Activated CD8-positive, alpha-beta memory T cell treated with anti-CD3 and anti-CD28 coated beads, Interleukin-2, amount 50 U/mL, for 24 hours (primary cell): ENCODE data around the gene CSGALNACT2.

Source experiments
- DNase-seq: peaks from one replicate; pipeline ENCODE4 v3.0.0-alpha.2; 2020; ENCODE audit errors: extremely low read depth

CSGALNACT2 gene

DNA sequence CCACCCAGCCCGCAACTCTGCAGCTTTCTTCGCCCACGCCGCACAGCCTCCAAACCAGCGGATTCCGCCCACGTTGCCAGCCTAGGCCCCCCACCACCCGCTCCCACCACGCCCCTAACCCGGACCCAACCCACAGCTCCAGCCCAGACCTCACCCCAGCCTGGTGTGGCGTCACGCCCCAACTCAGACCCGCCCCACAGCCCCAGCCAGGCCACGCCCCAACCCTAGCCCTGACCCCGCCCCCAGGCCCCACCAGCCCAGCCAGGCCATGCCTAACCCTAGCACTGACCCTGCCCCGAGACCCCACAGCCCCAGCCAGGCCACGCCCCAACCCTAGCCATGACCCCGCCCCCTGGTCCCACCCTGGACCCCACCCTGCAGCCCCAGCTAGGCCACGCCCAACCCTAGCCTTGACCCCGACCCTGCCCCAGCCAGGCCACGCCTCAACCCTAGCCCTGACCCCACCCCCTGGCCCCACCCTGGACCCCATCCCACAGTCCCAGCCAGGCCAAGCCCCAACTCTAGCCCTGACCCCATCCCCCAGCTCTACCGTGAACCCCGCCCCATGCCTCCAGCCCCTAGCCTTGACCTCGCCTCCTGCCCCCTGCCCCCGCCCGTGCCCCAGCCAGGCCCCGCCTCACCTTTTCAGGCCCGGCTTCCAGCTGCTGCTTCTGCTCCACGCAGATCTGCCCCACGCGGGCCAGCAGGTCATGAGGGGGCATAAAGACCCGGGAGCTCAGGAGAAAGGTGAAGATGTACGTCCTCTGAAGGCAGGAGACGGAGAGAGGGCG is 64.6 kb downstream of the CSGALNACT2 start:
- no peak for DNase-seq

DNA sequence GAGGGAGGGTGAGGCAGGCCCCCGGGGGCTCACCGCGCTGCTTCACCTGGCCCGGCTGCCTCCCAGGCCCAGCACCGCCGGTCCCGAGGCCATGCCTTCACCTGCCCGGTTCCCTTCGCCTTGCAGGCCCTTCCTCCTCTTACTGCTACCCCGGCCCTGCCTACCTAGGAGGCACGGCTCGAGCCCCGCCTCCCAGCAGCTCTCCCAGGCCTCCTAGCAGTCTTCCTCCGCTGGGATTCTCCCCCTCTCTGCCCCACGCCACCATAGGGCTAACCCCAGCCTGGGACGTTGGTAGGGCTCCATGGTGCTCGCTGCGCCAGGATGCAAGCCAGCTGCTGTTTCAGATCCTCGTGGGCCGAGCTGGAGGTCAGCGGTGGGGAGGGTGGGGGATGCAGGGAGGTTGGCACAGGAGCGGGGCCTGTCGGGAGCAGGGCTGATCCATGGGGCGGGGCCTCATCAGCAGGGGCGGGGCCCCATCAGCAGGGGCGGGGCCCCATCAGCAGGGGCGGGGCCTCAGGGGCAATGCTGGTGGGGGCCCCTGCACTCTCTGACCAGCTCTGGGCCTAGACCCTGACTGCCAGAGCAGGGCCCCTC is 65.3 kb downstream of the CSGALNACT2 start:
- no peak for DNase-seq

DNA sequence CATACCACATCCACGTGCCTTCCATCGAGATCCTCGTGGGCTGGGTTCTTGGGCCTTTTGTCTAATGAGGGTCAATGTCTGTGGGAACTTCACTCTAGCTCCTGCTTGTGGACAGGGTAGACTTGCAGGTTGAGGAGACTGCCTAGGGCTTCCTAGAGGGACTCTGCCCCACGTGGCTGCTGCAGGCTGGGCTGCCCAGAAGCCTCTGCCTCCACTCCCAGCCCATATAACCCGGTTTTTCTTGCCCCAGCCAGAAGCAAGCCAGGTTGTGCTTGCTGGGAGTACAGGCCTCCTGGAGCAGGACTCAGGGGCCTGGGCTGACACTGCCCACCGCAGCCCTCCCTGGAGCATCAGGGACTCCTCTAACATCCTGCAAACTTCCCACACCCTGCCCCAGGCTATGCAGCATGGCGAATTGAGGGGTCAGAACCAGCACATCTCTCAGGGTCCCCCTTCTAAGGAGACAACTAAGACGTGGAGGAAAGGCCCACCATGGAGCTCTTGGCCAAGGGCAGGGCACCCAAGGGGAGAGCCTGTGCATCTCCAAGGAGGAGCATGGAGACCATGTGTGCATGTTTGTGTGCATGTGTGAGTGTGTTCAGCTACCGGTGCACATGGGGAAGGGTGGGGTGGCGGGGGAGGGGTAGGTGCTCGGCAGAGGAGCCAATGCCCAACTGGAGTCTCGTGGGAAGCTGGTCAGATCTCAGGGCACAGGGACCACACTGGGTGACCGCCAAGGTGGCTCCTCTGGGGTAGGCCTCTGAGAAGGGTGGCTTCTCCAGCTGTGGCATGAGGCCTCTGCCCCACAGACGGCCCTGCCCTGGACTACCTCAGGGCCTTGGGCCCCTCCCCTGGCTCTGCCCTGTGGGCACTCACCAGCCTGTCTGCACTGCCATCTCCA is 66.0 kb downstream of the CSGALNACT2 start:
- DNase-seq, result no peak

DNA sequence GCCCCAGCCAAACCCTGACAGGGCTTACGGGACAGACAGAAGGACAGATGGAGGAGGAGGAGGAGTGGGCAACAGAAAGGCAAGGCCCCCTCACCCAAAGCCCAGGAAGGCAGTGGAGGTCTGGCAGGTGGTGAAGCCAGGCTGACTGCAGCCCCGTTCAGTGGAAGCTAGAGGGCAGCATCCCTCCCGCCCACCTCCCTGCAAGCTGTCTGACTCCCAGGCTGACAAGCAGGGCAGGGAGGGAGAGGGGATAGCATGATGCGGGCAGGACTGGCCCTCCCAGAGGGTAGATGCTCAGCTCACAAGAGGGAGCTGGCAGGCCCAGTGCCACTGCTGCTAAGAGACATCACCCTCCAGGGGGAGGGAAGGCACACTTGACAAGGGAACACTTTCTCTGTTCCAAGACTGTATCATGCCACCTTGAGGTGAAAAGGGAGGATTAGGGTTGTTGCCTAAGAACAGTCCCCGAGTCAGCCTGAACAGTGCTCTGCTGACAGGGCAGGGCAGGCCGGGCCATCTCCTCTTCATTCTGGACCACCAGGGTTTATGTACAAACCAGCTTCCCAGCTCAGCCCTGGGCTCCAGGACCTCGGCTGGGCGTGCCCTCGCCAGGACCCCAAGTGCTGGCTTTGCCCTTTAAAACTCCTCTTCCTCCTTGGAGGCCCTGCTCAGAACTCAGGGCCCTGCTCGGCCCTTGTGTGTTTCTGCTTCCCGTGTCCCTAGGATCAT is 66.9 kb downstream of the CSGALNACT2 start:
- DNase-seq, result no peak

DNA sequence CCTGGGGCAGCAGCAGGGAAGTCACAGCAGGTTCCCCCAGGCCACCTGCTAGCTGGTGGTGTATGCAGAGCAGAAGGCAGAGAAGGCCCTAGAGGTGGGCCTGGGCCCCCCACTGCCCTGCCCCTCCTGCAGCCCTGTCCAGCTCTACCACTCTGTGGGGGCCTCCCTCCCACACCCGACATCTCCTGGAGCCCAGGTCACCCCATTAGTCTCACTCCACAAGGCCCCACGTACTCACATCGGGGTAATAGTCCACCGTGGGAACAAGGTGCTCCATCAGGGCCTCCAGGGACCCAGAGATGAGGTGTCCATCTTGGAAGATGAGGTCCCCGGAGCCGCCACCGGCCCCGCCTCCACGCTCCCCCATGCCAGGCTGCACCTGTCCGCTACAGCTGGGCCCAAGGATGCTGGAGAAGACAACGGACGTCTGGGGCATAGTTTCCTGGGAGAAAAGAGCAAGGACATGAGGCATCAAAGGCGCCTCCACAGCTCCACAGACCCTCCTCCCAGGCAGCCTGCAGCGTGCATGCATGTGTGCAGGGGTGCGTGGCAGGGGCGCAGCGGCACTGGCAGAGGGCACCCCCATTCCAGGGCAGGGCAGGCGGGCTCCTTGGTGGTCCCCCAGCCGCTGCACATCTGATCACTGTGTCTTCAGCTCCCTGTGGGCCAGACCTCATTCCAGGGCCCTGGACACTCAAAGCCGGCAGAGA is 67.6 kb downstream of the CSGALNACT2 start:
- DNase-seq, result no peak

DNA sequence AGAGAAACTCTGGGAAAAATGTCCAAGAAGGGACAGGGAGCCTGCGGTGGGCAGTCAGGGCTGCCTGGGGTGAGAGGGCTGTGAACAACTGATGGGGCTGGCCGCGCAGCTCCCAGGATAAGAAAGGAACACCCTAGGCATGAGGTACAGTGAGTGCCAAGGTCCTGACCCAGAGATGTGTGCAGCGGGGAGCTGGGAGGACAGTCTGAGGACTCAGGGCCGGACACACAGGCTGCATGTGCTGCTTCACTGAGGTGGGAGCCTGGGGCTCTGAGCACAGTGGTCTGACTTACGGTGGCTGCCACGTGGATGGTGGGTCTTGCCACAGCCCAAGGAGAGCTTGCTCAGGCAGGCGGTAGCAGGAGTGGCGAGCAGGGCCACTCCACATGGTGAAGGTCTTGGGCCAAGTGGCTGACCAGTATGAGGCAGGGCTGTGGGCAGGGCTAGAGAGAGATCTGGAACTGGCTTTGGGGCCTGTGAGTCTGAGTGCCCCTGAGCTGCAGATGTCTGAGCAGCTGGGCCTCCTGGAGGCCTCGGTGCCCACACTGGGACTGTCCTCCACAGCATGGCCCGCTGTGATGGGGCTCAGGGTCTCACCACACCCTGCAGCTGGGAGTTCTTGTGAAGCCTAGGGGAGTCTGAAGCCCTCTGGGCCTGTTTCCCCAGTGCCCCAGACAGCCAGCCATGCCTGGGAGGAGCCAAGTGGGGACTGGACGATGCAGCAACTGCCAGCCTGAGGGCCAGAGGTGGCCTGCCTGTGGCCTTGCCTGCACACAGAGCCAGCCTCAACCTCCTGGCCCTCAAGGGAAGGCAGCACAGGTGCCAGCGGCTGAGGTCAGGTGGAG is 68.4 kb downstream of the CSGALNACT2 start:
- no peak for DNase-seq

DNA sequence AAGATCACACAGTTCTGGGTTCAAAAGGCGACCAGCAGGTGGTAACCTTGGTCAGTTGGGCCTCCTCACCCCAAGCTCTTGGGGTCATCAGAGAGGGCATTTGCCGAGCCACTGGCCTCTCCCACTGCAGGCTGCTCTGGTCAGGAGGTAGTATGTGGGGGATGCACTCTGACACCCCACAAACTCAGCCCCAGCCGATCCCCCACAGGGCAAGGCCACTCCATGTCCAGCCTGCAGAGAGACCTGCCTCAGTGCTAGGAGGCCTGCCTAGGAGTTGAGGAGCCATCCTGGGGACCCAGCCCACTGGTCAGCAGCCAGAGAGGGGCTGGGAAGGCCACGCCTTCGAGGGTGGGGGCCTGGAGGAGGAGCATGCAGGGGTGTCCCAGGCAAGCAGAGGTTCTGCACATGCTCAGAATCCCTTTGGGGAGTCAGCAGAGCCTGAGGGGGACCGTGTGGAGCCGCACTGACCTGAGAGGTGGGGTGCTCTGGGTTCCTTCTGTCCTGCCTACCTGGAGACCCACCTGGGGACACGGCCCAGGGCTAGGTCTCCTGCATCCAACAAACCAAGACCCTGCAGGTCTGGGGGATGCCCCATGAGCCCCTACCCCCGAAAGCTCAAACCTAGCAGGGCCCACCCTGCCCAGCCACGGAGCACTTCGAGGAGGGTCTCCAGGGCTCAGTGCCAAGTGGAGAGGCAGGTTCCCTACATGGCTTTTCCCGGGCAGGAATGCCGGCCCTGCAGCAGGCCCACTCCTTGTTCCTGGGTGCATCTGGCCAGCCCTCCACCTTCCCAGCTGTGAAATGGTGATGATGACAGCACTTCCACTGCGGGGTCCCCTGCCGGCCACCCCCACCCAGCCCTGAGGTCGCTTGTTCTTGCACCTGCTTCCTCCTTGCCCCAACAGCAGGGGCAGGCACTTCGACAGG is 70.2 kb downstream of the CSGALNACT2 start:
- DNase-seq, result no peak

DNA sequence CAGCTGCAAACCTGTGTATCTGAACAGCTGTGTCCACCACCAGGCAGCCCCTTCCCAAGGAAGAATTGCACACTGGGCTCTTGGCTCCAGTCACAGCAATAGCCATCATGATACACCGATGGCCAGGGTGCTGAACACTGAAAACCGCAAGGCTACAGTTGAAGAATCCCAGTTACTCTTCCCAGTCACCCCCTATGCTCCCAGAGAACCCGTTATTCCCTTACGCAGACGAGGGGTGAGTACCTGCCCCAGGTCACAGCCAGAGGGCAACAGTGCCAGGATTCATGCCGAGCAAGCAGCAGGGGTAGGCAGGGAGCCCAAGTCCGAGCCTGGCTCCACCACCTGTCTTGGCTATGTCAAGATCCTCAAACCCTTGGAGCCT is 70.8 kb downstream of the CSGALNACT2 start:
- DNase-seq, result no peak

DNA sequence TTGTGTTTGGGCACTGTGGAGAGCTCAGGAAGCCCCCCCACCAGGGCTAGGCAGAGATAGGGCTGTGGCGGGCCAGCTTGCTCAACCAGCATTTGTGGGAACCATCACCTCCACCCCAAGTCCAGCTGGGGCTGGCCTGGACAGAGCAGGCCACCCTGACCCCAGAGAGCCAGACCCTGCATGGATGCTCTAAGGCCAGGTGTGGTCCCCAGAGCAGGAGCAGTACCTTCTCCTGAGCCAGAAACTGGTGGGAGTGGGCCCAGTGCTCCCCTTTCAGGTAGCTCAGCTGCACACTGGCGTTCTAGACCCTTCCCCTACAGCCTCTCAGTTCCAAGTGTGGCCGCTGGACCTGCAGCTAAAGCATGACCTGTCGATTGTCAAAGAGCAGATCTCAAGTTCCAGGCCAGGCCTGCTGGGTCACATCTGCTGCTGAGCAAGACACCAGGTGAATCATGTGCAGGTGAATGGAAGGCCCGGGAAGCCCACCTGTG is 71.5 kb downstream of the CSGALNACT2 start:
- no peak for DNase-seq

DNA sequence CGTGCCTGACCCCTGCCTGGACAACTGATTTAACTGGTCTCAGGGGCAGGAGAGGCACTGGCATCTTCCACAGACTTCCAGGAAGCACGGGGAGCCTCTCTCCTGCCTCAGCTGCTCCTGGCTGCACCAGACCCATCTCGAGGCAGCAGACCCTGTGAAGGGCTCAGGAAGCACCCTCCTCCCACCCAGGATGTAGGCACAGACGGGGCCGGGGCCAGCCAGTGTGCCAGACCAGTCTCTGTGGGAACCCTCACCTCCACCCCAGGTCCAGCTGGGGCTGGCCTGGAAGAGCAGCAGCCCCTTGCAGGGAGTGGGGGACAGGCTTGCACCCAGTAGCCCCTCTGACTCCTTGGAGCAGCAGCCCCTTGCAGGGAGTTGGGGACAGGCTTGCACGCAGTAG is 72.3 kb downstream of the CSGALNACT2 start:
- no peak for DNase-seq

DNA sequence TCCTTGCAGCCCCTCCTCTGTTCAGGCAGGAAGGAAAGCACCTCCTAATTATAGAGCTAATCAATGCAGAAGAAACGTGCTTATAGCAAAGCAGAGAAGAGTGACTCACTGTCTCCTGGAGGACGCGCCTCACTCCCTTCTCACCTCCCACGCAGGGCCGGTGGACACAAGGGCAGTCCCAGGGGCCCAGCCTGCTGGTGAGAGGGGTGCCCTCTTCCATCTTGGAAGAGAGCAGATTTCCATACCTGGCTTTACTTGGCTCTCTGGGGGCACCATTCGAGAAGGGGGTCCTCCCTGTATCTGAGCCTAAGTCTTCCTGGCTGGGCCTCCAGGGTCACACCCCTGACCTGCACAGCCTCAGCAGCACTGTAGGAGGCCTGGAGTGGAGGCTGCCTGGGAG is 72.8 kb downstream of the CSGALNACT2 start:
- no peak for DNase-seq

DNA sequence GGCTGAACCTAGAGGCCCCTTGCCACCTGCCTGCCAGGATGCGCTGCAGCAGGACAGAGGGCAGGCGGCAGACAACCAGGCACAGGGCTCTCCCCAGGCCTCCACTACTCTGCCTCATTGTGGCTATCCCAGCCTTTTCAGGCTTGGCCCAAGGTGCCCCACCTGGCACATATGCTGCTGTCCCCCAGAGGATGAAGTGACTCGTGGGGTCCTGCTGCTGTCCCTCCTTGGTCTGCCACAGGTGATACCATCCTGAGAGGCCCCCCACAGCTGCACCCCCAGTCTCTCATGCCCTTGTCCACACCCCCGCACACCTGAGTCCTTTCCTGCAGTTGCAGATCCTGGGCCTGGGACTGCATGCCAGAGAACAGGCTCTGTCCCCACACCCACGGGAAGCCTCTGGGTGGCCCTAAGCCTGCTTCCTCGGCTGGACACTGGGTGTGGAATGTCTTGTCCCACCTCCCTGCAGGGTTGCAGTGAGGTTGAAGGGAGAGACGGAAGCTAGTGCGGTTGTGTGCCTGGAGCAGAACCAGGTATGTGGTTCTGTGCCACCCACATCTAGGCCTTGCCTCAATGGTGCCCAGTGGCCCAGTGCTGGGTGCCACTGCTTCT is 73.3 kb downstream of the CSGALNACT2 start:
- no peak for DNase-seq

DNA sequence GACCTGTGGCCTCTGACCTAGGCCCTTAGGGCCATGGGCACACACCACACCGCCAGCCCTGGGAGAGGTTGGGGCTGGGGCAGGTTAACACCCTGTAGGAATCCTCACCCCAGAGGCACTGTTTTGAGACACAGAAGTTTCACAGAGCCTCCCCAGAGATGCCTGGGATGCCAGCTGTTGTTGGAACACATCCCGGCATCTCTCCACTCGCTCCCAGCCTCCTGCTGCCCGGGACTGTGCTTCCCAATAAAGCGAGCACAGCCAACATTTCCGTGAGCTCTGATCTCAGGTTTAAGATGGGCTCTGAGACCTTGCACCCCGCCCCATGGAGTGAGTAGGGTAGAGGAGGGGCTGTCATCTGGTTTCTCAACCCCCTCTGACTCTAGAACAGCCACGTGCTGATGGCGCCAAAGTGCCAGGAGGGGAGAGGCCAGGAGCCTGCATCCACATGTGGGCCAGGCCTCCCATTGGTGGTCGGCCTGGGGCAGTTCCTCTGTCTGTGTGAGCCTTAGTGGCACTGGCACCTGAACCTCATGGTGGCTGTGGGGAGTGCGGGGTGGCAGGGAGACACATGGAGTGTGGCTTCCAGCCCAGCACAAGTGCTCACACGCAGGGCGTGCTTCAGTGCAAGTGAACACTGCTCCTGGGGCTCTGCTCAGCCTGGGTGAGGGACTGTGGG is 73.9 kb downstream of the CSGALNACT2 start:
- DNase-seq, result no peak

DNA sequence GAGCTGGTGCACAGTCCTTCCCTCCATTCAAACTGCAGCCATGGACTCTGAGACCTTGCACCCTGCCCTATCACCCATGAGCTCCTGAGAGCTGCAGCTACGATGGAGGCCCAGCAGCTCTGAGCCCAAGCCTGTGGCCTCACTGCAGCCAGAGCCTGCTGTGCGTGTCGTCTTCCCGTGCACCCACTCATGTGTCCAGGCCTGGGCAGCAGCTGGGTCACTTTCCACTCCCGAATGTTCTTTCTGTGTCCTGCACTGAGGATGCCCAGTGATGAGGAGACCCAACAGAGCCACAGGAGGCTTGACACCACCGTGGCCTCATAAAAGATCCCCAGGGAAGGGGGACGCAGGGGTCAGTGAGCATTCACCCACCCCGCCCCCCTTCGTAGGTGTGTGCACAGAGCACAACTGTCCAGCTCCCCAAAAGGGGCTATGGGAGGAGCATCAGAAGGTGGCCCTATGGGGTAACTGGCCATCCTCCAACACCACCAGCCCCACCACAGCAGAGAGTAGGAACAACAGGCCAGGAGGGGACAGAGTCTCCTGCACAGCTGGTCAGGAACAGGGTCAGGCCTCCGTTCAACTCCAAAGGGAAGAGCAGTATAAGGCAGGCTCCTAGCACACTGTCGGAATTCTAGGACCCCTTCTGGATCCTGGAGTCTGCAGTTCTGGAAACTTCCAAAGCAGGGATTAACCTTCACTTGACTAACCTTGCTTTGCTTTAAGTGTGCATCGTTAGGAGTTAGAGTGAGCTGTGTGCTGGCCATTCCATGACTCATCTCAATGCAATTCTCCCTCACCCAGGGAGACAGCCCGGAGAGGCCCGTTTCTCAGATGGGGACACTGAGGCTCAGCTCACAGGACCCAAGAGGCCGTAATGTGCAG is 76.1 kb downstream of the CSGALNACT2 start:
- no peak for DNase-seq

DNA sequence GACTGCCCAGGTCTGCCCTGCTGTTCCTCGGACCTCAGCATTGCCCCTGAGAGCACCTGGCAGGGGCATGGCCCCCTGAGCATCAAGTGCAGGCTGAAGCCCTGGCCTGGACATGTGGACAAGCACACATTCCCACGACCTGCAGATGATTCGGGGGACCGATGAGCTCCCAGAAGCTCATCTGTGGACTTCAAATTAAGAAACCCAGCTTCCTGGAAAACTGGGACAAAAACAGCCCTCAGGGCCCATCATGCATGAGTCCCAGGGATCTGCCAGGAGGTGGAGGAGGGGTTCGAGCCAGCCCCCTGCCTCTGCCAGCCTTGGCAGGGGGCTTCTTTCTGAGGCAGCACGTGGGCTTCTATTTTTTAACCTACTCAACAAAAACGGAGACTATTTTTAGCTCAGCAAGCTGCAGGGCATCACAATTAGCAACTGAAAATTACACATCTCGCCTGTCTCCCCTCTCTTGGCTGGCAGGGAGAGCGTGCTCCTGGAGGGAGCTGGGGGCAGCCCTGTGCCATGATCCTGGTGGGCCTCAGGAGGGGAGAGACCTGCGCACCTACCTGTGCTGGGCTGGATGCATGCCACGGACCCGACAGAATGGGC is 76.8 kb downstream of the CSGALNACT2 start:
- no peak for DNase-seq

DNA sequence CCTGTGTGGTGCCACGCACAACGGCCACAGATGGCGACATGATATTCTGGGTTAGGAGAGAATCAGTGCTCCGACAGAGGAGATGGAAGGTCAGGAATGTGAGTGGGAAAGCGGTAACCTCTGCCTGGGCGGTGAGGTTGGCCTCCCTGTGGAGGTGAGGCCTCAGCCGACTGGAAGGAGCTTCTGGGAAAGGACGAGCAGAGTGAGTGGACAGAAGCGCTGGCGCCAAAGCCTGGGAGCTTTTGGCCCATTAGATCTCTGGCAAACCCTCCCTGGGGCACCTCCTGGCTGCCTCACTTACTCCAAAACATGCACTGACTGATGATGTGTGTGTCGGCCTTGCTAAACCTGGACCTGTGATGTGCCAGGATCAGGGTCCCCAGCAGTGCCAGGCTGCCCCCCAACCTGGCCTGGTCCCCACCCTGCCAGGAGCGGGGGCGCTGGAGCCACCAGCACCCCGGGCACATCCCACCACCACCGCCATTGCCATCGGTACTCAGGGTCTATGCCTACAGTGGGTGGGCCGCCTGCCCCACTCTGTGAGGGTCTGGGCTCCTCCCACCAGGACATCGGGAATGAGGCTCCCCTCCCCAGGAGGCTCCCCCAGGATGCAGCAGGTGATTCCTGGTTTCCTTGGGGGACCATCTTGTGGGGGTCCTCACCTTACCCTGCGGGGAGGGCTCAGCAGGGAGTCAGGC is 77.7 kb downstream of the CSGALNACT2 start:
- DNase-seq, result no peak
